GM18951 (cell line): ENCODE data around the gene RGS11.

Experiments
- POLR2A ChIP-seq: IDR thresholded peaks from 4 replicates; pipeline ENCODE4 v1.6.1; 2011; ENCODE audit warnings: mild to moderate bottlenecking; ENCODE audit not compliant: insufficient read length, insufficient read depth; ENCODE audit errors: extremely low read depth
- in situ Hi-C: fragments of 300-500 bp; cut with MboI; formaldehyde crosslinking; loops from one replicate; pipeline ENCODE4 v1.12.0; 2022; ENCODE audit warnings: low sequenced_read_pairs, mixed read lengths, inconsistent platforms; ENCODE audit not compliant: unreplicated experiment

Gene RGS11

GRCh38 chr16:307691-308312 is 32.1 kb upstream of the RGS11 start:
- no peak for TF ChIP-seq POLR2A

DNA sequence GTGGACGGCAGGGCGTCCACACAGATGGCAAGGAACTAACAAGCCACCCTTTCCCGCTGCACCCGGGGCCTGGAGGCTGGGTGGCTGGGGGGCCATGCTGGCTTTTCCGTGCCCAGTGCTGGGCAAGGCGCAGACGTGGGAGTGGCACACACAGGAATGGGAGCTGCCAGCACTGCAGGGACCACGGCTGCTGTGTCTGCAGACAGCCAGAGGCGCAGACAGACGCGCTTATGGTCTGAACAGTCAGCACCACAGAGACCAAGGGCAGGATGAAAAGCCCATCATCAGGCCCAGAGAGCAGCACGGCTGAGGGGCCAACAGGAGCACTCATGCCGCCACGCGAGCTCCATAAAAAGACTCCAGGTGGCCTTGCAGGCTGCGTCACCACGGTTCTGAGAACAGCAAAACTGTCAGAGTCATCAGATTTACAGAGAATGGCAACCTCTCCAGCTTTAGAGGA is 31.2 kb upstream of the RGS11 start:
- in situ Hi-C loops: no loop called here
- no peak for TF ChIP-seq POLR2A

More at GRCh38 chr16:307691-308312, 32.1 kb upstream of the RGS11 start:
- in situ Hi-C loops: no loop called here

- in situ Hi-C loops: no loop called here
- TF ChIP-seq POLR2A: no peak
Observed at GRCh38 chr16:305916-306626, 30.3 kb upstream of the RGS11 start.

- TF ChIP-seq POLR2A: no peak
- in situ Hi-C loops: no loop called here
Observed at GRCh38 chr16:303760-304505, 28.2 kb upstream of the RGS11 start.

DNA sequence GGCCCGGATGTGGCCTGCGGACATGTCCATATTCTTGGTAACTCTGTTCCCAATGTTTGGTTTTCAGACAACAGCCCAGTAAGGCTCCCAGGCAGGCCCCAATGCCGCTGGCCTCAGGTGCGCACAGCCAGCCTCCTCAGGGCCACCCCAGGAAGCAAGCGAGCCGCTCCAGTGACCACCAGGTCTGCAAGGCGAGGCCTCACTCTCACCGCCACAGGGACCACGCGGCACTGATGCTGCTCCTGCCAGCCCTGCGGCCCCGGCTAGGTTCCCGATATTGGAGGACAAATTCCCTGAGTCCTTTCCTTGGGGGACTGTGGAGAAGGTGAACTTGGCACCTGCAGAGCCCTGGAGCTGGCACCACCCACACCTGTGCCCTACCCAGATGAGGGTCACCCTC is 26.2 kb upstream of the RGS11 start:
- TF ChIP-seq POLR2A: no peak
- in situ Hi-C loops: no loop called here

DNA sequence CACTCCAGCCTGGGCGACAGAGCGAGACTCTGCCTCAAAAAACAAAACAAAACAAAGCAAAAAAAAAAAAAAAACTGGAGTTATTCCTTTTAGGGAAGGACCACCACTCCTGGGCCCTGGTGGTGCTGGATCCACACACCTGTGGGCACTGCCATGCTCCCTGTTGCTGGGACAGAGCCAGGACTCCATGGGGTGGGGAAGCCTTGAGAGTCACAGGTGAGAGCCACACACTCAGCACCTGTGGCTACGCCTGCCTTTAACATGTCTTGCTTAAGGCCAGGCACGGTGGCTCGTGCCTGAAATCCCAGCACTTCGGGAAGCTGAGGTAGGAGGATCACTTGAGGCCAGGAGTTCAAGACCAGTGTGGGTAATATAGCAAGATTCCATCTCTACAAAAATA is 25.5 kb upstream of the RGS11 start:
- TF ChIP-seq POLR2A: no peak
- in situ Hi-C loops: no loop called here

- no peak for TF ChIP-seq POLR2A
- in situ Hi-C loops: no loop called here
Observed at GRCh38 chr16:297832-298231, 22.1 kb upstream of the RGS11 start.

GRCh38 chr16:296806-297510 is 21.2 kb upstream of the RGS11 start:
- no peak for TF ChIP-seq POLR2A
- in situ Hi-C loops: no loop called here

GRCh38 chr16:296276-296675 is 20.5 kb upstream of the RGS11 start:
- in situ Hi-C loops: no loop called here
- TF ChIP-seq POLR2A: no peak

- TF ChIP-seq POLR2A: no peak
- in situ Hi-C loops: no loop called here
Observed at GRCh38 chr16:293043-293775, 17.5 kb upstream of the RGS11 start.

DNA sequence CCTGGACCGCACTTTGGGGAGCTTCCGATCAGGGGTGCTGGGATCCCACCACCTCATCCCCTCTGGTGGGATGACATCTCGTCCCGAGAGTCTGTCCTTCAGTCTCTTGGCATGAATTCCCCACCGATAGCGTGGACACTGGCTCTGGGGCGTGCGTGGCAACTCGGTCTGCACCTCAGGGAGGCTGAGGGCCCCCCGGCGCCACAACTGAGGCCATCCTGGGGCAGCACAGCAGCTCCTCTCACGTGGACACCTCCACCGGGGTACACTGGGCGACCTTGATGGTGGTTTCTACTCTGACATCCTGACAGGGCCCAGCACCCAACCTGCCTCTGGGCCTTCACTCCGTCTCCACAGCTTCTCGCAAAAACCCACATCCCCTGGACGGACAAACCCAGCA is 15.8 kb upstream of the RGS11 start:
- in situ Hi-C loops: no loop called here
- no peak for TF ChIP-seq POLR2A

DNA sequence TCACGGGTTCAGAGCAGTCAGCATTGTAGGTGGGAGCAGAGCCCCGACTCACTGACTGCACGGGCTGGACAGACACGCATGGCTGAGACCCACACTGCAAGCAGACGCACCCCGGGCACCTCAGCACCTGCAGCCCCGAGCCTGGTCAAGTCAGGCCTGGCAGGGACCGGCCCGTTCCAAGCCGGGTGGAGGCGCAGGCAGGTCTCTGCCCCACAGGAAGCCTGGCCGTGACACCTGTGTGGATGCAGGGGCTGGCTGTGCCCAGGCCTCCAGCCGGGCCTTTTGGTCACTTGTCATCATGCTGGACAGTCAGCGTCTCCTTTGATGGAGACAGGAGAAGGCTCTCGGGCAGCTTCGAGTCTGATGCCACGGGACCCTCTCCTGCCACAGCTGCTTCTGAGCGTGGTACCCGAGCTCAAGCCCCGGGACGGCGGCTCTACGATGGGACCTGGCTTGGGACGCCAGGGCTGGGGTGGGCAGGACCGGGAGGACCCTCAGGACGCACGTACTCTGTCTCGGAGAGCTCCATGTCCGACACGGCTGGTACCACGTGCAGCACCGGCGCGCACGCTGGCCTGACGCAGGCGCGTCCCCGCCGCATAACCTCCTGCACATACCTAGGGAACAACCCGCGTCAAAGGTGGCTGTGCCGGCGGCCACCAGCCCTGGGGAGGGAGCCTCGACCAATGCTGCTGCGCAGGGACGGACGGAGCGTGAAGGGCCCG is 15.1 kb upstream of the RGS11 start:
- no peak for TF ChIP-seq POLR2A
- in situ Hi-C loops: no loop called here

- in situ Hi-C loops: no loop called here
- no peak for TF ChIP-seq POLR2A
Observed at GRCh38 chr16:290015-290680, 14.4 kb upstream of the RGS11 start.
